GM12878 (cell line): Measurements from ENCODE around the gene BCAT1. TPM values are rescaled to one million over a fixed set of nuclear protein-coding genes. Genes with fewer than 3 reads are reported as not detected.
A peak's percentile ranks its signal among the peaks of the same experiment; 100 is the strongest.

Experiments
- ATAC-seq: fragments of 200-7000 bp; cut with Tn5 transposase; 3 replicates; pipeline ENCODE4 v1.9.1; 2020; ENCODE audit warnings: mild to moderate bottlenecking, moderate library complexity
- BruUV-seq: library from RNA; stranded (reverse); fragments of 400-500 nt; replicated peaks from 2 replicates; lab custom pipeline; 2021; lab: Mats Ljungman, UMichigan
- CTCF ChIA-PET: fragments of 300-600 bp; sonication (Branson Sonifier 250); formaldehyde crosslinking; extraction: SDS; loops from one replicate; lab custom pipeline; 2021; ENCODE audit warnings: inconsistent platforms; lab: Yijun Ruan, JAX
- POLR2A ChIA-PET: fragments of 350-600 bp; formaldehyde crosslinking; extraction: SDS; loops from one replicate; lab custom pipeline; 2021; ENCODE audit warnings: inconsistent platforms; lab: Charles Lee
- RAD21 ChIA-PET: fragments of 300-600 bp; sonication (Branson Sonifier 250); formaldehyde crosslinking; loops from one replicate; lab custom pipeline; 2023; ENCODE audit warnings: antibody characterized with exemption; ENCODE audit not compliant: unreplicated experiment; lab: Charles Lee
- SMC1A ChIA-PET: fragments of 300-600 bp; sonication (Branson Sonifier 250); formaldehyde crosslinking; loops from one replicate; lab custom pipeline; 2023; ENCODE audit not compliant: unreplicated experiment, uncharacterized antibody; lab: Charles Lee
- DNase-seq: peaks from one replicate; pipeline ENCODE4 v3.0.0-alpha.2; 2011; ENCODE audit warnings: low read depth, low spot score
- FAIRE-seq: peaks from 3 replicates; lab custom pipeline; 2011; peaks lifted over from hg19 to GRCh38; lab: Jason Lieb, UNC
- H2AFZ ChIP-seq: 2 replicates; pipeline ENCODE4 v1.6.0; 2011; ENCODE audit warnings: low read depth, low read length, control low read depth; ENCODE audit not compliant: control insufficient read depth
- H3K27ac ChIP-seq: 2 replicates; pipeline ENCODE4 v1.5.1; 2011; ENCODE audit warnings: control low read depth; ENCODE audit not compliant: control insufficient read depth, insufficient read depth
- H3K27me3 ChIP-seq, 2 experiments: replicated peaks in 1 of 2; 2 replicates each; pipeline versions ENCODE4 v1.6.0 to v1.6.1; 2011; ENCODE audit warnings: low read length in 1 of 2; ENCODE audit not compliant: control insufficient read depth in 2 of 2, insufficient read depth in 2 of 2
- H3K36me3 ChIP-seq, 2 experiments: 2 replicates each; pipeline ENCODE4 v1.5.1; 2011; ENCODE audit warnings: low read length in 1 of 2; ENCODE audit not compliant: control insufficient read depth in 2 of 2, insufficient read depth in 2 of 2
- H3K4me1 ChIP-seq: 2 replicates; pipeline ENCODE4 v1.6.1; 2011; ENCODE audit warnings: mild to moderate bottlenecking, low read length, moderate library complexity, mixed read lengths; ENCODE audit not compliant: control insufficient read depth, insufficient read depth
- H3K4me2 ChIP-seq: 2 replicates; pipeline ENCODE4 v1.6.0; 2011; ENCODE audit warnings: control low read depth; ENCODE audit not compliant: control insufficient read depth, insufficient read depth
- H3K4me3 ChIP-seq: fragments of 200-600 bp; sonication (generic); 2 replicates; pipeline ENCODE4 v1.5.1; 2016
- H3K79me2 ChIP-seq: 2 replicates; pipeline ENCODE4 v1.6.0; 2011; ENCODE audit warnings: low read length; ENCODE audit not compliant: control insufficient read depth, insufficient read depth
- H3K9ac ChIP-seq: 2 replicates; pipeline ENCODE4 v1.8.0; 2011; ENCODE audit warnings: low read length, control low read depth, mixed read lengths; ENCODE audit not compliant: control insufficient read depth, insufficient read depth
- H3K9me3 ChIP-seq: replicated peaks from 3 replicates; pipeline ENCODE4 v1.5.1; 2011; ENCODE audit warnings: mild to moderate bottlenecking, low read length; ENCODE audit not compliant: control insufficient read depth, insufficient read depth
- H4K20me1 ChIP-seq: 2 replicates; pipeline ENCODE4 v1.6.0; 2011; ENCODE audit not compliant: control insufficient read depth, insufficient read depth
- IKZF2 ChIP-seq, 2 experiments: fragments of 450-650 bp; IDR thresholded peaks; 2 replicates each; pipeline ENCODE4 v1.6.1; 2017; ENCODE audit warnings: mild to moderate bottlenecking in 2 of 2, moderate library complexity in 2 of 2
- TAF1 ChIP-seq: IDR thresholded peaks from 2 replicates; pipeline ENCODE4 v1.6.1; 2011; ENCODE audit warnings: mild to moderate bottlenecking, low read depth, low read length, borderline replicate concordance
- ZNF384 ChIP-seq: IDR thresholded peaks from 2 replicates; pipeline ENCODE4 v1.6.1; 2012; ENCODE audit warnings: low read depth, mild to moderate bottlenecking, low read length, improper control_type of control experiment, borderline replicate concordance
- WGBS: methylation state at CpG from one replicate; pipeline ENCODE4 v1.1.6; 2016; ENCODE audit warnings: low lambda C conversion rate; ENCODE audit not compliant: insufficient replicate concordance, insufficient coverage; ENCODE audit errors: missing lambda C conversion rate; 5-methylcytosine and 5-hydroxymethylcytosine counted together
- in situ Hi-C: fragments of 300-500 bp; cut with MboI; formaldehyde crosslinking; loops from 9 replicates; pipeline ENCODE4 v1.14.3; 2018; ENCODE audit warnings: mixed read lengths
- intact Hi-C: fragments of 100-400 bp; cut with micrococcal nuclease; formaldehyde crosslinking; loops from one replicate; pipeline ENCODE4 v1.14.2; 2022; ENCODE audit not compliant: unreplicated experiment
- polyA plus RNA-seq, 11 experiments: library from polyadenylated mRNA; depleted of rRNA in 4 of 11; unstranded in 6 of 11; stranded (reverse) in 5 of 11; fragments of >200 nt; fragmentation: Nextera tagmentation in 4 of 11; fragmentation: Illumina TruSeq in 1 of 11; extraction: Ambion mirVana in 4 of 11; extraction: Trizol in 1 of 11; gene quantifications; 1 replicate in 1 of 11; 2 replicates in 10 of 11; pipeline versions ENCODE4 v1.2.1 to v1.2.3, GENCODE V29; 2011 to 2016; ENCODE audit warnings: inconsistent platforms in 2 of 11, missing spikeins in 2 of 11, low read depth in 1 of 11
- total RNA-seq, 4 experiments: library from RNA; depleted of rRNA in 3 of 4; stranded (reverse); fragments of >200 nt in 3 of 4; fragmentation: Illumina TruSeq in 1 of 4; extraction: Trizol in 1 of 4; gene quantifications; 2 replicates each; pipeline versions ENCODE4 v1.2.1 to v1.2.3, GENCODE V29; 2013 to 2021
- TF ChIP-seq, protein P1 (sequence below): fragments of 450-650 bp; IDR thresholded peaks from 2 replicates; pipeline ENCODE4 v1.6.1; 2018; ENCODE audit warnings: mild to moderate bottlenecking, low read depth, moderate library complexity; ENCODE audit not compliant: partially characterized antibody

BCAT1 gene
- total and polyA plus RNA-seq, 10 of the 15 experiments (the other 5 are each of a cell fraction or from before 2014, with no cell fraction given): 26.2 to 187 (median 81.9) TPM

DNA sequence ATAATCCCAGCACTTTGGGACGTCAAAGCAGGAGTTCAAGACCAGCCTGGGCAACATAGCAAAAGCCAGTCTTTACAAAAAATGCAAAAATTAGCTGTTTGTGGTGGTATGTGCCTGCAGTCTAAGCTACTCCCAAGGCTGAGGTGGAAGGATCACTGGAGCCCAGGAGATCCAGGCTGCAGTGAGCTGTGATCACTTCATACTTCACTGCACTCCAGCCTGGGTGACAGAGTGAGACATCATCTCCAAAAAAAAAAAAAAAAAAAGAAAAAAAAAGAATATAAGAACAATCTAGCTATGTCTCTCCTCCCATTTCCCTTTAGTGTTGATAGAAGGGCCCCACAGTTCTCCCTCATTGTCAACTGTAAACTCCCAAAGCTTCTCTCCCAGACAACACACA, 3.5 kb upstream of the BCAT1 start:
- no peak overlapping the region for H3K4me3 ChIP-seq
- TF ChIP-seq IKZF2 (IDR thresholded peaks at IDR 0.05) (0 out of 4 replicates have a peak, but pooled peaks of 1 of the 2 experiments have one; percentile 7), ZNF384 (peak; percentile 56; the same call in 1 of the 2 replicates), TAF1 (0 out of 2 replicates have a peak, but pooled peaks have one; percentile 35)
- TF ChIP-seq, protein P1, sequence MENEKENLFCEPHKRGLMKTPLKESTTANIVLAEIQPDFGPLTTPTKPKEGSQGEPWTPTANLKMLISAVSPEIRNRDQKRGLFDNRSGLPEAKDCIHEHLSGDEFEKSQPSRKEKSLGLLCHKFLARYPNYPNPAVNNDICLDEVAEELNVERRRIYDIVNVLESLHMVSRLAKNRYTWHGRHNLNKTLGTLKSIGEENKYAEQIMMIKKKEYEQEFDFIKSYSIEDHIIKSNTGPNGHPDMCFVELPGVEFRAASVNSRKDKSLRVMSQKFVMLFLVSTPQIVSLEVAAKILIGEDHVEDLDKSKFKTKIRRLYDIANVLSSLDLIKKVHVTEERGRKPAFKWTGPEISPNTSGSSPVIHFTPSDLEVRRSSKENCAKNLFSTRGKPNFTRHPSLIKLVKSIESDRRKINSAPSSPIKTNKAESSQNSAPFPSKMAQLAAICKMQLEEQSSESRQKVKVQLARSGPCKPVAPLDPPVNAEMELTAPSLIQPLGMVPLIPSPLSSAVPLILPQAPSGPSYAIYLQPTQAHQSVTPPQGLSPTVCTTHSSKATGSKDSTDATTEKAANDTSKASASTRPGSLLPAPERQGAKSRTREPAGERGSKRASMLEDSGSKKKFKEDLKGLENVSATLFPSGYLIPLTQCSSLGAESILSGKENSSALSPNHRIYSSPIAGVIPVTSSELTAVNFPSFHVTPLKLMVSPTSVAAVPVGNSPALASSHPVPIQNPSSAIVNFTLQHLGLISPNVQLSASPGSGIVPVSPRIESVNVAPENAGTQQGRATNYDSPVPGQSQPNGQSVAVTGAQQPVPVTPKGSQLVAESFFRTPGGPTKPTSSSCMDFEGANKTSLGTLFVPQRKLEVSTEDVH: no peak
- H3K36me3 ChIP-seq: no peaks in the 10 kb centered on the region
- no peaks in the 10 kb centered on the region for H4K20me1 ChIP-seq
- H3K27ac ChIP-seq: peak overlapping the region; percentile 97
- 0% methylated on average over 1 of the region's 1 CpG for WGBS
- H3K27me3 ChIP-seq: no peaks in the 10 kb centered on the region
- in situ Hi-C loops: no loop called here
- peaks cover 22% of the 10 kb centered on the region for H3K79me2 ChIP-seq
- intact Hi-C loops: loop anchor here (2.0 kb wide), 1 partner anchor 780 kb away; no protein-coding TSS in a partner anchor
- no peak for FAIRE-seq
- ChIA-PET CTCF (interaction anchor here (0.6 to 4.1 kb wide), 8 partner anchors 8 to 112 kb away, joined by 3 to 21 read pairs (median 4); a partner anchor contains a TSS), POLR2A (interaction anchor here (0.6 to 3.8 kb wide), 14 partner anchors 12 to 755 kb away, joined by 3 to 25 read pairs (median 4); a partner anchor contains a TSS), RAD21 (interaction anchor here (0.6 to 7.9 kb wide), 20 partner anchors 10 to 235 kb away, joined by 3 to 60 read pairs (median 4); a partner anchor contains a TSS), SMC1A (interaction anchor here (0.6 to 7.8 kb wide), 18 partner anchors 8 to 211 kb away, joined by 3 to 69 read pairs (median 4); a partner anchor contains a TSS)
- H3K9ac ChIP-seq: peak overlapping the region; percentile 57; the same call in 1 of the 2 replicates
- no TSS peak for BruUV-seq
- no peaks in the 10 kb centered on the region; the same call in 2 of the 3 replicates for H3K9me3 ChIP-seq
- peak; percentile 3; the same call in 1 of the 3 replicates for ATAC-seq
- DNase-seq: no peak
- peaks cover 52% of the 10 kb centered on the region for H3K4me1 ChIP-seq
- H2AFZ ChIP-seq: no peak overlapping the region
- peak overlapping the region; percentile 99 for H3K4me2 ChIP-seq
